HCT116 (cell line): ENCODE results near the gene CIC. TPM values are rescaled to one million over a fixed set of nuclear protein-coding genes. Genes with fewer than 3 reads are reported as not detected.

Source experiments
- ATAC-seq: fragments of 200-7000 bp; cut with Tn5 transposase; 2 replicates; pipeline ENCODE4 v1.9.1; 2020; ENCODE audit warnings: mild to moderate bottlenecking, moderate library complexity
- BruUV-seq: library from RNA; stranded (reverse); fragments of 400-500 nt; replicated peaks from 2 replicates; lab custom pipeline; 2021; lab: Mats Ljungman, UMichigan
- CTCF ChIA-PET: fragments of 300-600 bp; sonication (Branson Sonifier 250); formaldehyde crosslinking; loops from one replicate; lab custom pipeline; 2021; ENCODE audit warnings: antibody characterized with exemption; lab: Charles Lee
- POLR2A ChIA-PET: fragments of 300-600, 350-600 bp; sonication (Branson Sonifier 250); formaldehyde crosslinking; loops from one replicate; lab custom pipeline; 2021; ENCODE audit warnings: antibody characterized with exemption; lab: Charles Lee
- RAD21 ChIA-PET, 2 experiments: fragments of 300-600 bp; sonication (Branson Sonifier 250); formaldehyde crosslinking; loops; one replicate each; lab custom pipeline; 2023; ENCODE audit warnings: low total read pairs in 2 of 2; ENCODE audit not compliant: uncharacterized antibody in 2 of 2, unreplicated experiment in 2 of 2, low non-redundant PET in 1 of 2; lab: Charles Lee
- DNase-seq: peaks from one replicate; pipeline ENCODE4 v3.0.0-alpha.2; 2010; ENCODE audit warnings: low read depth, low spot score
- H2AFZ ChIP-seq: fragments of 200-600 bp; shearing (Covaris generic), sonication (generic); 2 replicates; pipeline ENCODE4 v1.6.1; 2017; ENCODE audit warnings: low read depth, mixed run types, mixed read lengths, antibody characterized with exemption, low read length; ENCODE audit not compliant: poor library complexity, severe bottlenecking
- H3K27ac ChIP-seq: 2 replicates; pipeline ENCODE4 v1.5.1; 2012; ENCODE audit warnings: low read depth, low read length
- H3K27me3 ChIP-seq: fragments of 200-600 bp; sonication (generic); 2 replicates; pipeline ENCODE4 v1.6.1; 2016; ENCODE audit warnings: mixed run types, low read length, mixed read lengths; ENCODE audit not compliant: insufficient read depth
- H3K36me3 ChIP-seq, 2 experiments: fragments of 200-500 bp in 1 of 2; fragments of 200-600 bp in 1 of 2; sonication (Bioruptor generic) in 1 of 2; sonication (generic) in 1 of 2; 2 replicates each; pipeline versions ENCODE4 v1.5.1 to v1.6.1; 2014 to 2016; ENCODE audit warnings: low read length in 2 of 2, inconsistent platforms in 1 of 2, mixed read lengths in 1 of 2, mixed run types in 1 of 2; ENCODE audit not compliant: insufficient read depth in 2 of 2, control insufficient read depth in 1 of 2
- H3K4me1 ChIP-seq, 2 experiments: fragments of 200-600 bp in 1 of 2; sonication (generic) in 1 of 2; 2 replicates each; pipeline versions ENCODE4 v1.5.1 to v1.6.1; 2012 to 2017; ENCODE audit warnings: low read length in 2 of 2, inconsistent platforms in 1 of 2, mild to moderate bottlenecking in 1 of 2, mixed read lengths in 1 of 2, mixed run types in 1 of 2, moderate library complexity in 1 of 2; ENCODE audit not compliant: insufficient read depth in 2 of 2, control insufficient read depth in 1 of 2
- H3K4me2 ChIP-seq: fragments of 200-600 bp; sonication (generic); 2 replicates; pipeline ENCODE4 v1.6.1; 2017; ENCODE audit warnings: mixed run types, low read length, mixed read lengths
- H3K4me3 ChIP-seq, 2 experiments: fragments of 200-600 bp in 1 of 2; sonication (generic) in 1 of 2; replicated peaks in 1 of 2; 2 replicates each; pipeline ENCODE4 v1.5.1; 2011 to 2016; ENCODE audit warnings: low read length in 2 of 2, control low read depth in 1 of 2, low read depth in 1 of 2, mild to moderate bottlenecking in 1 of 2, mixed read lengths in 1 of 2, mixed run types in 1 of 2
- H3K79me2 ChIP-seq: fragments of 200-600 bp; sonication (generic); 2 replicates; pipeline ENCODE4 v1.6.1; 2017; ENCODE audit warnings: mild to moderate bottlenecking, mixed run types, low read length, moderate library complexity, mixed read lengths; ENCODE audit not compliant: insufficient read depth
- H3K9ac ChIP-seq: fragments of 200-600 bp; sonication (generic); 2 replicates; pipeline ENCODE4 v1.6.1; 2016; ENCODE audit warnings: low read length, mixed read lengths
- H3K9me2 ChIP-seq: fragments of 200-600 bp; sonication (generic), shearing (Covaris generic); 2 replicates; pipeline ENCODE4 v1.6.1; 2017; ENCODE audit warnings: mixed run types, mild to moderate bottlenecking, moderate library complexity; ENCODE audit not compliant: insufficient read depth
- H3K9me3 ChIP-seq, 2 experiments: fragments of 200-500 bp in 1 of 2; fragments of 200-600 bp in 1 of 2; sonication (Bioruptor generic) in 1 of 2; sonication (generic) in 1 of 2; 2 replicates each; pipeline ENCODE4 v1.6.1; 2014 to 2017; ENCODE audit warnings: low read length in 2 of 2, mixed read lengths in 2 of 2, inconsistent platforms in 1 of 2, low read depth in 1 of 2, mild to moderate bottlenecking in 1 of 2, mixed run types in 1 of 2, moderate library complexity in 1 of 2; ENCODE audit not compliant: control insufficient read depth in 1 of 2, insufficient read depth in 1 of 2
- H4K20me1 ChIP-seq: fragments of 200-600 bp; sonication (generic), shearing (Covaris generic); 2 replicates; pipeline ENCODE4 v1.6.1; 2017; ENCODE audit warnings: mixed run types, mild to moderate bottlenecking, moderate library complexity; ENCODE audit not compliant: insufficient read depth
- CBX3 ChIP-seq: IDR thresholded peaks from 2 replicates; pipeline ENCODE4 v1.6.1; 2012; ENCODE audit warnings: low read depth
- CEBPB ChIP-seq: IDR thresholded peaks from 2 replicates; pipeline ENCODE4 v1.6.1; 2012; ENCODE audit warnings: low read depth
- EGR1 ChIP-seq: IDR thresholded peaks from 2 replicates; pipeline ENCODE4 v1.6.1; 2012; ENCODE audit warnings: low read depth
- ELF1 ChIP-seq: IDR thresholded peaks from 2 replicates; pipeline ENCODE4 v1.6.1; 2012; ENCODE audit warnings: low read depth, borderline replicate concordance
- EZH2 ChIP-seq: fragments of 200-600 bp; sonication (generic); IDR thresholded peaks from 2 replicates; pipeline ENCODE4 v1.6.1; 2017; ENCODE audit warnings: antibody characterized with exemption, mixed run types
- POLR2AphosphoS5 ChIP-seq: IDR thresholded peaks from 2 replicates; pipeline ENCODE4 v1.6.1; 2011; ENCODE audit warnings: mild to moderate bottlenecking, low read depth, low read length, moderate library complexity
- SP1 ChIP-seq: IDR thresholded peaks from 2 replicates; pipeline ENCODE4 v1.6.1; 2012; ENCODE audit warnings: low read depth
- TCF7L2 ChIP-seq: IDR thresholded peaks from 2 replicates; pipeline ENCODE4 v1.7.0; 2011; ENCODE audit warnings: borderline replicate concordance, inconsistent platforms; ENCODE audit not compliant: insufficient read depth, insufficient read length; ENCODE audit errors: extremely low read depth
- YY1 ChIP-seq: IDR thresholded peaks from 2 replicates; pipeline ENCODE4 v1.6.1; 2011; ENCODE audit warnings: low read length, low read depth, moderate library complexity, mild to moderate bottlenecking; ENCODE audit not compliant: insufficient replicate concordance; ENCODE audit errors: extremely low read depth
- ZFX ChIP-seq: fragments of 450-650 bp; IDR thresholded peaks from 2 replicates; pipeline ENCODE4 v1.6.1; 2017
- intact Hi-C: fragments of 100-400 bp; cut with micrococcal nuclease; formaldehyde crosslinking; loops from 2 replicates; pipeline ENCODE4 v1.10.0; 2022
- total RNA-seq: library from RNA; stranded (reverse); gene quantifications from one replicate; pipeline ENCODE4 v1.2.1, GENCODE V29; 2021; ENCODE audit not compliant: unreplicated experiment
- TF ChIP-seq, protein P1 (sequence below): IDR thresholded peaks from 2 replicates; pipeline ENCODE4 v1.6.1; 2011; ENCODE audit warnings: mild to moderate bottlenecking, low read length, moderate library complexity; ENCODE audit not compliant: insufficient replicate concordance; ENCODE audit errors: extremely low read depth

Gene CIC
- total RNA-seq, 1 experiment from 2014 or later: 52.0 TPM

- no peak overlapping the region for H3K4me2 ChIP-seq
- no TSS peak for BruUV-seq
- TF ChIP-seq ELF1 (no peak), ZFX (no peak), CEBPB (no peak), EGR1 (no peak), EZH2 (no peak), SP1 (no peak), YY1 (no peak), POLR2AphosphoS5 (no peak), TCF7L2 (no peak), CBX3 (no peak)
- TF ChIP-seq, protein P1, sequence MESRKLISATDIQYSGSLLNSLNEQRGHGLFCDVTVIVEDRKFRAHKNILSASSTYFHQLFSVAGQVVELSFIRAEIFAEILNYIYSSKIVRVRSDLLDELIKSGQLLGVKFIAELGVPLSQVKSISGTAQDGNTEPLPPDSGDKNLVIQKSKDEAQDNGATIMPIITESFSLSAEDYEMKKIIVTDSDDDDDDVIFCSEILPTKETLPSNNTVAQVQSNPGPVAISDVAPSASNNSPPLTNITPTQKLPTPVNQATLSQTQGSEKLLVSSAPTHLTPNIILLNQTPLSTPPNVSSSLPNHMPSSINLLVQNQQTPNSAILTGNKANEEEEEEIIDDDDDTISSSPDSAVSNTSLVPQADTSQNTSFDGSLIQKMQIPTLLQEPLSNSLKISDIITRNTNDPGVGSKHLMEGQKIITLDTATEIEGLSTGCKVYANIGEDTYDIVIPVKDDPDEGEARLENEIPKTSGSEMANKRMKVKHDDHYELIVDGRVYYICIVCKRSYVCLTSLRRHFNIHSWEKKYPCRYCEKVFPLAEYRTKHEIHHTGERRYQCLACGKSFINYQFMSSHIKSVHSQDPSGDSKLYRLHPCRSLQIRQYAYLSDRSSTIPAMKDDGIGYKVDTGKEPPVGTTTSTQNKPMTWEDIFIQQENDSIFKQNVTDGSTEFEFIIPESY: no peak
- CTCF ChIA-PET: no interaction called here
- DNase-seq (no peak), ATAC-seq (no peak)
- H3K4me3 ChIP-seq: no peak overlapping the region
- POLR2A ChIA-PET: no interaction called here
- H3K79me2 ChIP-seq: peaks cover 77% of the 10 kb centered on the region
- no peak overlapping the region for H2AFZ ChIP-seq
- no peaks in the 10 kb centered on the region for H3K27me3 ChIP-seq
- no peaks in the 10 kb centered on the region for H4K20me1 ChIP-seq
- H3K4me1 ChIP-seq: no peaks in the 10 kb centered on the region
- H3K36me3 ChIP-seq: peaks cover 15 to 43% of the 10 kb centered on the region in 2 experiments
- no peaks in the 10 kb centered on the region for H3K9me3 ChIP-seq
- H3K9ac ChIP-seq: no peak overlapping the region
- intact Hi-C loops: no loop called here
- H3K9me2 ChIP-seq: no peaks in the 10 kb centered on the region
- RAD21 ChIA-PET: no interaction called here
- no peak overlapping the region for H3K27ac ChIP-seq
Measured at GRCh38 chr19:42226886-42227285, 42.2 kb upstream of the CIC start.
